T-helper 2 cell (primary cell): ENCODE data around the gene SMAD7.

Source experiments
- DNase-seq, 5 experiments: peaks; one replicate each; pipeline versions ENCODE4 v3.0.0 to v3.0.0-alpha.2; 2012 to 2022

The SMAD7 gene

GRCh38 chr18:48959921-48960920, 9.5 kb upstream of the SMAD7 start:
- no peak for DNase-seq

- no peak for DNase-seq
Measured at GRCh38 chr18:48959551-48959920, 8.8 kb upstream of the SMAD7 start.

GRCh38 chr18:48958951-48959350, 8.2 kb upstream of the SMAD7 start:
- DNase-seq: no peak

GRCh38 chr18:48957616-48958015, 6.9 kb upstream of the SMAD7 start:
- no peak for DNase-seq

GRCh38 chr18:48957136-48957535, 6.4 kb upstream of the SMAD7 start:
- no peak for DNase-seq

GRCh38 chr18:48956356-48956755, 5.6 kb upstream of the SMAD7 start:
- DNase-seq: no peak

- peak in 1 of 5 experiments; percentile 72 for DNase-seq
Measured at GRCh38 chr18:48955830-48956261, 5.1 kb upstream of the SMAD7 start.

- no peak for DNase-seq
Measured at GRCh38 chr18:48954886-48955819, 4.4 kb upstream of the SMAD7 start.

- DNase-seq: peak in 1 of 5 experiments; percentile 52
Measured at GRCh38 chr18:48953104-48953706, 2.4 kb upstream of the SMAD7 start.

- peak in 3 of 5 experiments; percentile 36 to 58 (median 56) for DNase-seq
Measured at GRCh38 chr18:48952287-48953103, 1.7 kb upstream of the SMAD7 start.

- DNase-seq: peak; percentile 52 to 91 (median 70)
Measured at GRCh38 chr18:48951448-48952286, 902 bp upstream of the SMAD7 start.

GRCh38 chr18:48949606-48950535, 894 bp downstream of the SMAD7 start:
- peak in 1 of 5 experiments; percentile 64 for DNase-seq

GRCh38 chr18:48949050-48949605, 1.6 kb downstream of the SMAD7 start:
- peak in 3 of 5 experiments; percentile 36 to 79 (median 57) for DNase-seq

- peak in 3 of 5 experiments; percentile 42 to 78 (median 54) for DNase-seq
Measured at GRCh38 chr18:48948112-48949049, 2.4 kb downstream of the SMAD7 start.

GRCh38 chr18:48947560-48947959, 3.2 kb downstream of the SMAD7 start:
- no peak for DNase-seq

- DNase-seq: no peak
Measured at GRCh38 chr18:48947092-48947491, 3.7 kb downstream of the SMAD7 start.

- DNase-seq: no peak
Measured at GRCh38 chr18:48946329-48946835, 4.4 kb downstream of the SMAD7 start.

GRCh38 chr18:48945953-48946217, 4.9 kb downstream of the SMAD7 start:
- no peak for DNase-seq
